Measurements from ENCODE around the gene RPS19BP1.
"Not testable (repeated sequence)": the region's sequence is repeated elsewhere in the genome, so short reads cannot be mapped to it uniquely, and the experiment has no call there.

The RPS19BP1 gene

GRCh38 chr22:39528681-39529486, 3.7 kb downstream of the RPS19BP1 start:
- DNase-seq (ENCODE audit: low read depth) = peak; percentile 77

DNA sequence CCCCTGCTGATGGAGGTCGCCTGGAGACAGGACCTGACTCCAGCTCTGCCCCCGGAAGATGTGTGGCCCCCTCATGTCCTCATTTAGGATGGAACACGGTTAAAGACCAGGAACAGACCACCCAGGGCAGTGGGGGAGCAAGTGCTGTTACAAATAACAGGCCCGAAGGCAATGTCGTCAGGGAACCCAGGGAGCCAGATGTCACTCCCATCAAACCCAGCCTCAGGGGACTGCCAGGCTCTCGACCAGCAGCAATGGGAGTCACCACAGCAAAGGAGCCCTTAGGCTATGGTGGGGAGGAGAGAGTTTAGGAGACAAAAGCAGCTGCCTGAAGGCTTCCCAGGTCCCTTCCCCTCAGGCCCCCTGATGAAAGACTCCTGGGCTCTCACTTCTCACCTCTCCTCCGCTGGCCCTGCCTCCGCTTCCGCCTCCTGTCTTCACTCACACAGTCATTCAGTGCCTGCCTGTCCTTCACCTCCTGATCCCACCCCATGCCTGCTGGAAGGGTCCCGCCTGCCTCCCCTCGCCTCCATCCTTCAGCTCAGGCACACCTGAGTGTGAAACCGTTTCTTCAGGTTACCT, 4.4 kb downstream of the RPS19BP1 start:
- no peak for DNase-seq (ENCODE audit: low read depth)

DNA sequence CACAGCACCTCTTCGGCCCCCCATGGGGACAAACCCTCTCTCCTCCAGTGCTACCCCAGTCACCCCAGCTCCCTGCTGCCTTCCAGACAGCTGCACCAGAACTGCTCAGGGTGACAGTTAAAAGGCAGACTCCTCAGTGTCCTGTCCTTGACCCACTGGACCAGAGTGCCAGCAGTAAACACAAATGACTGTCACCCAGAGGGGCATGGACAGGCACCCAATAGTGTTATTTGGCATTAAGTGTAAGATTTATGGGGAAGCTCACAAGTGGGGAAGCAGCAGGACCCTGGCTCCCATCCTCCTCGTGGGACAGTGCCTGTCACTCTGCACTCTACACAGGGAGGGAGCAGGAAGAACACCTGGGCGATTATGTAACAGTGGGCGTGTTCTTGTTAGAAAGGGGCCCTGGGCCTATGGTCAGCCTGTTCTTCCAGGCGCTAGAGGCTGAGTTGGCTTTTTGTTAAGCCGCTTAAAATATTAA, 5.0 kb downstream of the RPS19BP1 start:
- no peak for DNase-seq (ENCODE audit: low read depth)

DNA sequence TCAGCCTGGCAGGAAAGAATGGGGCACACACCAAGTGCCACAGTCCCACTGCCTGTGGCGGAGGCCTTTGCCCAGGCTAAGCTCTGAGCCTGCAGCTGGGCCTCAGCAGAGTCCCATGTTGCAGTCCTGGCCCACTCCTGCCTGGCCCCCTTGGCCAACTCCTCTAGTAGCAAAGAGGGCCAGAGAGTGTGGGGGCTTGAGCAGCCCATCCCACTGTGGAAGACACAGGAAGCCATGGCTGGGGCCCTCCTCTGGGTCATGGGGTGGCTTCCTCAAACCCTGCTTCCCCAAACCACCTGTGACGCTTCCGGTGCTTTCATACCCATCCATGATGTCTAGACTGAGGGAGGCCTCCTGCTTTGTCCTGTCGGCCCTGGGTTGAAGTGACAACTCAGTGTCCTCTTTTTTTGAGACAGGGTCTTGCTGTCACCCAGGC, 5.8 kb downstream of the RPS19BP1 start:
- no peak for DNase-seq (ENCODE audit: low read depth)

DNA sequence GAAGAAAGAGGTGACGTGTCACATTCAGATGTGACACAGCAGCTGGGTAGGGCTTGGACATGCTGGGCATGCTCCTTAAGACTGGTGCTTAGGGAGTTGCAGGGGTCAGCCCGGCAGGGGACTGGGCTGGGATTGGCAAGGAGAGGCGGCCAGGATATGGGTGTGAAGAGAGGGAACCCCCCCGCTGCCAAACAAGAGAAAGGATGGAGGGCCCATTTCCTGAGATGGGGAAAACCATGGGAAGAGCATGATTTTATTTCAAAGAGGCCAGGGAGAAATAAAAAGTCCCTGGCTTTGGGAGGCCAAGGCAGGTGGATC, 6.9 kb downstream of the RPS19BP1 start:
- DNase-seq (ENCODE audit: low read depth) = no peak

GRCh38 chr22:39524753-39525657, 7.5 kb downstream of the RPS19BP1 start:
- DNase-seq (ENCODE audit: low read depth) = no peak

DNA sequence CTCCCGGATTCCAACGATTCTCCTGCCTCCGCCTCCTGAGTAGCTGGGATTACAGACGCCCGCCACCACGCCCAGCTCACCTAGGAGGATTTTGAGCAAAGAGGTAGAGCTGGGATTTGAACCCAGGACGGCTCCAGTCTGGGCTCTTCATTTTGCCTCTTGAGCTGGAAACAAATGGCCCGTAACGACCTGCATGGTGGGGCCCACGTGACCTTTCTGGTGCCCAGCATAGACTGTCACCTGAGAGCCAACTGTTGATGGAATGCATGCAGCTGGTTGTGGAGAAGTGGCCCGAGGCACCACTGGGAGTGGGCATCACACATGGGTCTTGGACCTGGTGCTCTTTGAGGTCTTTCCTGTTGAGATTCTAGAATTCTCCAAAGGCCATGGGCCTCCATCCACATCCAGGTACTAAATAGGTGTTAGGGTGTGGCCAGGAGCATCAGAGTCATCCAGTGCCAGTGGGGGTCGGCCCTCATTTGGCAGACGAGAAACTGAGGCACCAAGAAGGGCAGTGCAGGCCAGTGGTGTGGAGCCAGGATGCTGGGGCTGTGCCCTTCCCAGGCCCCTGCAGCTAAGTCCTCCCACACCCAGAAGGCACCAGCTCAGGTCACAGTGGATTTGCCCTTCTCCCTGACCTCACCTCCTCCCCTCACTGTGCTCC, 8.3 kb downstream of the RPS19BP1 start:
- no peak for DNase-seq (ENCODE audit: low read depth)

- DNase-seq (ENCODE audit: low read depth) = no peak
Observed at GRCh38 chr22:39522567-39523300, 9.8 kb downstream of the RPS19BP1 start.

DNA sequence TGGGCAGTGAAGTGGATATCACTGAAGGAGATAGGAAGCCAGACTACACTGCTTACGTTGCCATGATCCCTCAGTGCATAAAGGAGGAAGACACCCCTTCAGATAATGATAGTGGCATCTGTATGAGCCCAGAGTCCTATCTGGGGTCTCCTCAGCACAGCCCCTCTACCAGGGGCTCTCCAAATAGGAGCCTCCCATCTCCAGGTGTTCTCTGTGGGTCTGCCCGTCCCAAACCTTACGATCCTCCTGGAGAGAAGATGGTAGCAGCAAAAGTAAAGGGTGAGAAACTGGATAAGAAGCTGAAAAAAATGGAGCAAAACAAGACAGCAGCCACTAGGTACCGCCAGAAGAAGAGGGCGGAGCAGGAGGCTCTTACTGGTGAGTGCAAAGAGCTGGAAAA, 10.5 kb downstream of the RPS19BP1 start:
- not testable (repeated sequence) for DNase-seq (ENCODE audit: low read depth)

- DNase-seq (ENCODE audit: low read depth) = not testable (repeated sequence)
Observed at GRCh38 chr22:39521106-39521885, 11.3 kb downstream of the RPS19BP1 start.

DNA sequence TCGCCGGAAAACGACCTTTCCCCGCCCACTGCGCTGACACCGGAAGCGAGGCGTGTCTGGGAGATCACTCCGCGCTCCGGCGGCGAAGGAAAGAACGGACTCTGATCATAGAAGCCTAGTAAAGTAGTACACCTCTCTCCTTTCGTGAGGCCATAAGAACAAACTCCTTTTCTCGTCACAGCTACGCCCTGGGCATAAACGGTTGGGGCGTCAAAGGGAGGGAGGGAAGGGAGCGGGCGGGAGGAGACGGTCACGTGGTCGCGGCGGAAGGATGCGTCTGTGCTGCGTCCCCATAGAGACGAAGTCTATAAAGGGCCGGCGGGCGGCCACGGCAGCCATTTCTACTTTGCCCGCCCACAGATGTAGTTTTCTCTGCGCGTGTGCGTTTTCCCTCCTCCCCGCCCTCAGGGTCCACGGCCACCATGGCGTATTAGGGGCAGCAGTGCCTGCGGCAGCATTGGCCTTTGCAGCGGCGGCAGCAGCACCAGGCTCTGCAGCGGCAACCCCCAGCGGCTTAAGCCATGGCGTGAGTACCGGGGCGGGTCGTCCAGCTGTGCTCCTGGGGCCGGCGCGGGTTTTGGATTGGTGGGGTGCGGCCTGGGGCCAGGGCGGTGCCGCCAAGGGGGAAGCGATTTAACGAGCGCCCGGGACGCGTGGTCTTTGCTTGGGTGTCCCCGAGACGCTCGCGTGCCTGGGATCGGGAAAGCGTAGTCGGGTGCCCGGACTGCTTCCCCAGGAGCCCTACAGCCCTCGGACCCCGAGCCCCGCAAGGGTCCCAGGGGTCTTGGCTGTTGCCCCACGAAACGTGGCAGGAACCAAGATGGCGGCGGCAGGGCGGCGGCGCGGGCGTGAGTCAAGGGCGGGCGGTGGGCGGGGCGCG, 12.1 kb downstream of the RPS19BP1 start, which contains the start of gene ATF4:
ATF4 (plus strand) TSS at position 337 of the 880 bp plus-strand sequence. CDS start 884 bp downstream, outside the sequence.
- no peak for DNase-seq (ENCODE audit: low read depth)

- peak; percentile 99 for DNase-seq (ENCODE audit: low read depth)
Observed at GRCh38 chr22:39519681-39520225, 12.8 kb downstream of the RPS19BP1 start.

GRCh38 chr22:39518996-39519680, 13.4 kb downstream of the RPS19BP1 start:
- no peak for DNase-seq (ENCODE audit: low read depth)

DNA sequence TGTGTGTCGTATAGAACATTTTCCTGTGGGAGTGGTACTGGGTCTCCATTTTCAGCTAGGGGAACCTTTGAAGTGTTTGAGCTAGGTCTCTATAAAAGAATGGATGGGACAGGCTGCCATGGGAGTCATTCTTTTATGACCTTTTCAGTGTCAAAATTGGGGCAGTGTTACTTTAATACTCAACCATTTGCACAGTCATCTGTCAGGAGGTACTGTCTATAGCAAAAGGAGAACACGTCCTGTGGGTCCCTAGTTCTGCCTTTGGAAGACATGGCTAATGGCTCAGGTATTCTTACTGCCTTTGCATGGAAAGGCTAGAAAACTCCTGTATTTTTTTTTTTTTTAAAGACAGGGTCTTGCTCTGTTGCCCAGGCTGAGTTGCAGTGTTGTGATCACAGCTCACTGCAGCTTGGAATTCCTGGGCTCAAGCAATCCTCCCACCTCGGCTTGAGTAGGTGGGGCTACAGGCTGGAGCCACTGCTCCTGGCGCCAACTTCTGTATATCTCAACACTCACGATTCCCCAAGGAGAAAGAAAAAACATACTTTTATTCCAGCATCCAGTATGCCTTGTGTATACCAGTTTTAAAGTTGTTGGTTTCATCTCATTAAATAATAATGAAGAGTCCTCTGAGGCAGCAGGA, 14.3 kb downstream of the RPS19BP1 start:
- DNase-seq (ENCODE audit: low read depth) = no peak

- no peak for DNase-seq (ENCODE audit: low read depth)
Observed at GRCh38 chr22:39517470-39517869, 15.1 kb downstream of the RPS19BP1 start.

DNA sequence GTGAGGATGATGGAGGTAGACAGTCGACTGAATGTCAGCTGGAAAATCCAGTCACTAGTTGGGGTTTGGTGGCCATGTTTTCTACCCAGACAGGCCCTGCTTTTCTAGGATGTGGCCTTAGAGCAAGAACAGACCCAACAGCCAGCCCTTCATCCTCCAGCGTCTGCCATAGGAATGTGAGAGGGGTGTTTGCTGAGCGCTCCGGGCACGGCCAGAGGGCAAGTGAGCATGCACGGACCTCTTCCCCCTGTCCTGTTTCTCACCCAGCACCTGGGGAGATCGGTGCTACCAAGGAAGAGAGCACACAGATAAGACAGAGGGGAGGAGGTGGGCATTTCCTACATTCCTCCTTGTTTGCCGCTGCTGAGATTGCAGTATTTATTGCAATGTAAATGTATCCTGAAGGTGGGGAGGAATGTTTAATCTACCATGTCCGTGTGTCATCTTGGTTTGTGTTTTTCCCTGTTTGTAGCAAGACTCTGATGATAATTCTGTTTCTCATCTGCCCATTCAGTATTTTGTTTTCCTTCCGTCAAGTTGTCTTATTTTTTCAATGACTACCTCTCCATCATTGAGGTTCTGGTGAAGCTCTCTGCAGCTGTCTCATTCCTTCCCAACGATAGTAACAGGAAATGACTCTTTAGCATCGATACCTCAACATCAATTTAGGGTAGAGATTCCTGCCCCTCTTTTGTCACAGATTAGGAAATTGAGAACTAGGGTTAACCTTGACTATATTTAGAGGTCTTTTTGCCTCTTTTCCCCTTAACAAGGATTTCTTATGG, 17.1 kb downstream of the RPS19BP1 start:
- DNase-seq (ENCODE audit: low read depth) = no peak

DNA sequence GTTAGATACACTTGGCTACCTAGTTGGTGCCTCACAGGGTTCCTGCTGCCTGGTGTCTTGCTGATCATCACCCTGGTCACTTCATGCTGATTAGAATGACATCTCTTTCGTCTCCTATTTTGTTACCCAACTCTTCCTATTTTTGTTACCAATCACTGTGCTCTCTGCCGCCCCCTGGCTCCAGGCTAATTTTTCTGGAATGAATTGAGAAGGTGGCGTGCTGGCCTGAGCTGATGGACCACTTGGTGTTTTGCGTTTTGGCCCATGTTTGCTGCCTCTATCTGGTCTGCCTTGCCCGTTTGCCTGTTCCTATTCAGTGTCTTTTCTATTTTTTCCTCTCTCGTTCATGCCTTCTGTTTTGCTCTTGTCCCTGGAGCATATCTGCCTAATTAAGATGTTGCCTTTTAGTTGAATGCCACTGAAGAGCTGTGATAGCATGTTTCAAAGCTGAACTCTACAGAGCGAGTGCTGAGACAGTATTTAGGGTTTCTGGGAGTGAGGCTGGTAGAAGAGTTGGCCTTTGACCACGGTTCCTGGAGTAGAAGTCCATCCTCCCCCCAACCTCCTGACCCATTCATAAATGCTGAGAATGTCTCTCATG, 18.1 kb downstream of the RPS19BP1 start:
- no peak for DNase-seq (ENCODE audit: low read depth)
